ENCODE measurements around the gene SLX4IP.
"Not testable (repeated sequence)": the region's sequence is repeated elsewhere in the genome, so short reads cannot be mapped to it uniquely, and the experiment has no call there.

Gene SLX4IP

DNA sequence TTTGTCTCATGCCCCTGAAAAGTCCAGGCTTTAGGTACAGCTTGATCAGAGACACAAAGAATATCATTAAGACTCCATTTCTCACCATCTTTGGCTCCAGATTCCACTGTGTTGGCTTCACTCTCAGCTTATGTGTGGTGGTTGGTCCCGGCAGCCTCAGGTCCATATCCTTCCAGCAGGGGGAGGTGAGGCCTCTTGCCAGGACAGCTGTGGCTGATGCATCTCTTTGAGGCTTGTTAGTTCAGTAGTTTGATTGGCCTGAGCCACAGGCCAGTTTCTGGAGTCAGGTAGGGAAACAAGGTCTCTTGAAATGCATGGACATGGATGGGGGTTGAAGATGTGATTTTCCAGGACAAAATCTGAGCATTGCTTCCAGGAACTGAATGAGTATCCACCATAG lies 176.3 kb downstream of the SLX4IP start:
- DNase-seq: peak; percentile 15

GRCh38 chr20:10613426-10613825 lies 178.3 kb downstream of the SLX4IP start:
- DNase-seq: not testable (repeated sequence)

- no peak for DNase-seq
Observed at GRCh38 chr20:10613911-10614310, 178.8 kb downstream of the SLX4IP start.

- DNase-seq: no peak
Observed at GRCh38 chr20:10616212-10616611, 181.1 kb downstream of the SLX4IP start.

GRCh38 chr20:10617549-10618133 lies 182.5 kb downstream of the SLX4IP start:
- DNase-seq: not testable (repeated sequence)

DNA sequence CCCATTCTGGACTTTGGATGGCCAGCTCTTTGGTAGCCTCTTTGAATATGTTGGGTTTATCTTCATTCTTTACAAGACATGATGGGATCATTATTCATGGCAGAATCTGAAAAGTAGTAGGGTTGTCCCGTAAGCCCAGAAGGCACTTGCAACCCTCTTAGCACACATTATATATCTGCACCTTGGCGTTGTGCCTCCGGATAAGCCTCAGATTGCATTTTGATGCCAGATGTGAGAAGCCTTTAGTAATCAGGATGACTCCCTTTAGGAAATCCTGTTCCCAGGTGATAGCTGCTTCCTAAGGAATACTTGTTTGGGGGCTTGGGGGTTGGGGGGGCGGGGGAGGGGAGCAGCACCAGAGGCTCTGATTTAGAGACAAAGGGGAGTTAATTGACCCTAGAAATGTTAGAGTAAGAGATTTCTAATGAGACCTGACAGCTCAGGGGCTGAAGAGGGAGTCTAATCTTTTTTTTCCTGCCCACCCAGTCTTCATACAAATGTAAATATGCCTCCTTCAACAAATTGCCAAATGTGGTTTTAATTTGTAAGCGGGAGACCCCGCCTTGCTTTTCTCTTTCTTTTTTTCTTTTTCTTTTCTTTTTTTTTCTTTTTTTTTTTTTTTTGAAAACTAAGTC lies 183.6 kb downstream of the SLX4IP start:
- DNase-seq: no peak

GRCh38 chr20:10619427-10619826 lies 184.3 kb downstream of the SLX4IP start:
- DNase-seq: no peak

GRCh38 chr20:10621149-10621548 lies 186.0 kb downstream of the SLX4IP start:
- DNase-seq: no peak

DNA sequence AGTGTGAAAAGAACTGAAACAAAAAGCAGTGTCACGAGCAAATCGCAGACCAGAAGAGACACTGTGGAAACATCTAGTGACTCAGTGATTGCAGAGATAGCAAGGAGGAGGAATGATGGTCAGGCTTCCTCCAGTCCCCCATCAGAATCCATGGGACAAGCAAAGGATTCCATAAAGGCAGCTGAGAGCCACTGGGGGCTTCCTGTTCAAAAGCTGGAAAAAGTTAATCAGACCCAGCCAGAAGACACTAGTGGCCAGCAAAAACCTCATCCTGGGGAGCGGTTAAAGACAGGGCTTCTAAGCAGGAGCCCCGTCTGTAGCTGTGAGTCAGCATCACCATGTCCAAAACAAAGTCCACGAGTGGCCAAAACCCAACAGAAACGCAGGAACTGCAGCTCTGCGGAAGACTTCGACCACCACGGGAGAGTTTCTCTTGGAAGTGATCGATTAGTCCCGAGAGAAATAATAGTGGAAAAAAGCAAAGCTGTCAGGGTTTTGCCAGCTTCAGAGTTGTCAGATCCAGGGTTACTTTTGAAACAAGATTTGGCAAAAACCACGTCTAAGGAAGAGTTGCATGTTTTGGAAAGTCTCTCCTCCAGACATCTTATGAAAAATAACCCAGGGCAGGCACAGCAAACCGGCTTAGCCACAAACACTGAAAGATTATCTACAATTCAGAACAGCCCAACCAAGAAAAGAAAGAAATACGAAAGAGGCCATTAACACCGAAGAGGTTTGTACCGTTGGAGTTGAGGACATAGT lies 187.7 kb downstream of the SLX4IP start:
- DNase-seq: no peak

DNA sequence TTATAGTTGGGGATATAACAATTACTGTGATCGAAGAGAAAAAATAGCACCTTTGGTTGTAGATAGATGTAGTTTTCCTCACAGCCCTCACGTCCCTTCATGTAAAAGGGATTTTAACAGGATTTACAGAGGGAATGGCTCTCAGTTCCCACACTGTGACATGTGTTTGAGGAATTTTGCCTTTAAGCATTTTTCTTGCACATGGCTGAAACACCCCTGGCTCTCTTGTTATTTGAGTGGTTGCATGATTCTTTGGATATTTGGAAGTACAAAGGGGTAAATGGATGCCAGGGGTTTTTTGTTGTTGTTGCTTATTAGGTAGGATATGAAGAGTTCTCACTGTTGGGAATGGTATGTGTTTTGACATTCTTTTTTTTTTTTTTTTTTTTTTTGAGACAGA lies 190.5 kb downstream of the SLX4IP start:
- DNase-seq: no peak

DNA sequence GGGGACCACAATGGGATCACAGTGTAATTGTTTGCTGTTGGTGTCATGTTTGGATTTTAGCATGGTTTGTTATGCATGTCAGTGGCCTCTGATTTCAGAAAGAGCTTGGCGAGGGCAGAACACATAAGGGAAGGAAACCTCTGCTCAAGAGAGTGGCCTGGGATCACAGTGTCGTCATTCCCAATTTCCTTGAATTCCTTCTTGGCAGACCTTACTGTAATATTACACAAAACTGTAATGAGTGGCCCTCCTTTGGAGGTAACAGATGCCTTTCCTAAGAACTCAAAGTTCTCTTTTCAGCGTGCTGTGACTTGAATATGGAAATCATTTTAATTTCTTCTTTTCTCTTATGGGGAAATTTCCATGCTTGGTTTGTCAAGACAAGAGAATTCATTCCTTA lies 191.8 kb downstream of the SLX4IP start:
- DNase-seq: no peak

DNA sequence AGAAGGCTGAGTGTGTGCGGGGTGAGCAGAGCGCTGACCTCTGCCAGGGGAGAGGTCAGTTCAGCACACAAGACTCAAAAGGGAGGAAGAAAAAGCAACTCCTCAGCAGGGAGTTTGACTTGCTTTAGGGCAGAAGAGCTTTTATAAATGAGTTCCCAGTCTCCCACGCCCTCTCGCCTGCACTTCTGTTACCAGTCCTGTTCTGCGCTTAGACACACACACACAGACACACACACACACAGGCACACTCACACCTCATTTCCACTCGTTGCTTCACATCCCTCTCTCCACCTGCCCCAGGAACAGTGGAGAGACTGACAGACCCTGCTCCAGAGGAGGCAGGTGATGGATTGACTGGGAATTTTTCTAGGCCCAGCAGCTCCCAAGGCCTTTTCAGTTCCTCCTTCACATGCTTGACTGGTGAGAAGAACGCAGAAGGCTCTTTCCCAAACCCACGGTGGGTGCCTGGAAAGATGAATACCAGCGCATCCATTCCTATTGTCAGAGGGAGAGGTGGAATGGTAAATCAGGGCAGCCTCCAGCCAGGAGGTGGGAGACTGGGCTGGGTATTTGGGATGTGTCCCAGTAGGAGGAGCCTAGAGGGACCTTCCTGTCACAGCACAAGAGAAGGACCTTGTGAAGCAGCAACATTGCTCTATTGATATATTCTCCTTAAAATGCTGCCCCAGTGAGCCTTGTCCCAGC lies 195.0 kb downstream of the SLX4IP start:
- DNase-seq: no peak

GRCh38 chr20:10631126-10631525 lies 196.0 kb downstream of the SLX4IP start:
- DNase-seq: no peak

DNA sequence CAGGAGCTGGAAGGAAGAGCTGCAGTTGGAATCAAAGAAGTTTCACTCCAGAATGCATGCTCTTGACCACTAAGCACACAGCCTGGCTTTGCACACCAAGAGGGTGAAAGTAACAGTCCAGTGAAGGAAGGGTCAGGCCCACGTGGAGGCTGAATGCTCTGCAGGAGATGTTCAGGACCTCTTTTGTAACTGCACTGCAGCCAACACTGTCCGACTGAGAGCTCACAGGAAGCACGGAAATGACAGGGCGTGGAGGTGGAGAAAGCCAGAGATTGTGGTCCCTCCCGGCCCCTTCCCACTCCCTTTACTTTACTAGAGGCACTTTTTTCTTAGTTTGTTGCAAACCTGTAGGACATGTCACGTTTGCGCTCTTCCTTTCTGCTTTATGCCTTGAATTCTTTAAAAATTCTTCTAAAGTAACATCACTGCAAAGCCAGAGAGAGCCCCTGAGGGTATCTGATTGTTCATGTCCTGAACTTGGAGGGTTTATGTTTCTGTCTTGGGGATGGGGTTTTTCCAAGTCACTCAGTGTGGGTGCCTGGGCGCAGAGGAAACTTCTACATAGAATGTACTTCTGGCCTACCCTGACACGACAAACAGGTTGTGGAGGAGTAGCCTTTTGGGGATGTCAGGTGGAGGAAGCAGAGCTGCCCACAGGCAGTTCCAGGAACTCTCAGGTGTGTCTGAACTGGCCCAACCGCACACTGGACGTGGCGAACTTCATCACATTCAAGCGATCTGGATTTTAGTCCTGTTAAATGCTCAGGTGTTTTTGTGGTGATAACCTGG lies 197.8 kb downstream of the SLX4IP start:
- no peak for DNase-seq

DNA sequence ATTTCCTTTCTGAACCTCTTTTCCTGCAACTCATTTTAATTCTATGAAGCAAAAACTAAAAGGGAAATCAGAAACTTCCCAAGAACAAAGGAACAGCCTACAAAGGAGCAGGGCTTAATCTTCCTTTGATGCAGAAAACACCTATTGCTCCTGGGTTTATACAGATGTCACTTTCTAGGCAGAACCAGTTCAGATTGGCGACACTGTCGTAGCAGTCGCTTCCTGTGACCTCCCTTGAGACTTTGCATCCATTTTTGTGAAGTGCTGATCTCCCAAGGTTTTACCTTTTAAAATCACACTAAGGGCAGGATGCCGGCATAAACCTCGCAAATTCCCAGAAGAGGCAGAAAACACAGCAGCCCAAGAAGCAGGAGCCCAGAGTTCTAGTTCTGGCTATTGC lies 198.6 kb downstream of the SLX4IP start:
- DNase-seq: no peak

DNA sequence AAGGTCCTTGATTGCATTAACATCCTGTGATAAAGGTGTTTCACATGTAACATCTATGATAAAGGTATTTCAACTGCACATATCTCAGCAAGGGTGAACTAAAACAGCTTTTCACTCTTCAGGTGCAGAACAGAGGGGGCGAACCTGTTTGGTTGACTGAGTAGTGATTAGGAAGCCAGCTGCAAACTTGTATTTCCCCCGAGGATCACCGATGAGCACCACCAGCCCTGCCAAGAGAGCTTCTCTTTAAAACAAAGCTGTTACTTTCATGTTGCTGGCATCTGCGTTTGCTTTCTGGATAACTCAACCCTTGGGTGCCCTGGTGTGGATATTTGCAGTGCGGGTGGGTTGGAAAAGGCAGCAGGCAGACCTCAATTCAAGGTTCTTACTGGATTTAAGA lies 199.1 kb downstream of the SLX4IP start:
- DNase-seq: no peak

DNA sequence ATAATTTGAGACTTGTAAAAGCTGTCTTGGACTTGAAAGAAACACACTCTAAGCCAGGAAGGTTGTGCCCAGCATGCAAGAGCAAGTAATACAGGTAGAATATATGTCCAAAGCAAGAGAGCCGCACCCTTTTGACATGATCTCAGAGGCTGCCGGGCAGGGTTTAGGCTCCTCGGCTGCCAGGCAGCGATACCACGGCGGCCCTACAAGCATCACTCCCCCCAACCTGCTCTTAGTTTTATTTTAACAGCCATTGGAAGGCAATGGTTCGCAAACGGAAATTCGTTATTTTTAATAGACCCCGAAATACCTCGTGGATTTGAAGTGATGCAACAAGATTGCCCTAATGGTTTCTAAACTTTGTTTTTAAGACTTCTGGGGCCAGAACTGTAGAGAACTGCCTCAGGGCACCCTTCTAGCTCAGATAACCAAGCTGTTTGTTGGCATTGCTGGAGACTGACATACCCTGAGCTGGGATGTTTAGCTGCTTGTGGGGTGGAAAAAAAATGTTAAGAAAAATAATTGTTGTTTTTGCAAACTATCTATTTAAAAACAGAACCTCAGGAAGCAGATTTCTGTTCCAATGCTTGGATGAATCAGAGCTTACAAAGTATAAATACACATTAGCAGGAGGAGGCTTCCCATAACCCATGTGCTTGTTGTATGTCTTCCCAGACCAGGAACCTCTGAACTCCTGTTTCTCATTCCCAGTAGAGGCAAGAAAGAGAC lies 199.7 kb downstream of the SLX4IP start:
- DNase-seq: no peak

GRCh38 chr20:10635476-10636208 lies 200.5 kb downstream of the SLX4IP start:
- DNase-seq: no peak

GRCh38 chr20:10636326-10636818 lies 201.3 kb downstream of the SLX4IP start:
- no peak for DNase-seq

- no peak for DNase-seq
Observed at GRCh38 chr20:10637031-10637559, 202.0 kb downstream of the SLX4IP start.

- DNase-seq: no peak
Observed at GRCh38 chr20:10637563-10637962, 202.5 kb downstream of the SLX4IP start.

Measured in activated CD4-positive, alpha-beta T cell treated with anti-CD3 and anti-CD28 coated beads, Interleukin-10, Interleukin-2, amounts not matched to agents 100 ng/mL and 50 ng/mL, durations not matched to agents 16 hours and 8 hours (primary cell).